ENCODE measurements around the gene RBP2. TPM values are rescaled to one million over a fixed set of nuclear protein-coding genes. Genes with fewer than 3 reads are reported as not detected.

The RBP2 gene
- total and polyA plus RNA-seq, 2 experiments from 2014 or later = 123 to 295 TPM

- TF ChIP-seq CTCF (IDR thresholded peaks at IDR 0.05; ENCODE audit: poor library complexity) (peak; percentile 94), EZH2phosphoT487 (IDR thresholded peaks at IDR 0.05; ENCODE audit: low read depth, severe bottlenecking, unreplicated experiment) (no peak)
- 48% methylated on average over 7 of the region's 7 CpGs for WGBS (ENCODE audit: low lambda C conversion rate, missing lambda C conversion rate)
- Histone ChIP-seq H3K4me1 (ENCODE audit: insufficient read depth) (no peaks in the 10 kb centered on the region), H2AFZ (no peak overlapping the region), H3K27me3 (no peaks in the 10 kb centered on the region), H3K9me3 (ENCODE audit: low read depth) (no peaks in the 10 kb centered on the region), H3K9me2 (replicated peaks; ENCODE audit: insufficient read depth) (no peaks in the 10 kb centered on the region), H3K36me3 (replicated peaks; ENCODE audit: insufficient read depth, low read depth) (no peaks in the 10 kb centered on the region), H3K4me2 (no peak overlapping the region), H3K79me2 (no peaks in the 10 kb centered on the region), H3K4me3 (no peak overlapping the region), H3K27ac (no peak overlapping the region), H4K20me1 (ENCODE audit: insufficient read depth, poor library complexity, severe bottlenecking) (no peaks in the 10 kb centered on the region)
- DNase-seq (ENCODE audit: low spot score) = peak; percentile 91
Measured at GRCh38 chr3:139427283-139428060, 48.8 kb downstream of the RBP2 start.

- no peak overlapping the region for H3K4me2 ChIP-seq
- no peaks in the 10 kb centered on the region for H3K9me2 ChIP-seq (replicated peaks; ENCODE audit: insufficient read depth)
- no peak overlapping the region for H3K4me3 ChIP-seq
- DNase-seq (ENCODE audit: low spot score) = no peak
- no peaks in the 10 kb centered on the region for H3K79me2 ChIP-seq
- no peaks in the 10 kb centered on the region for H3K27me3 ChIP-seq
- 79% methylated on average over 5 of the region's 5 CpGs for WGBS (ENCODE audit: low lambda C conversion rate, missing lambda C conversion rate)
- no peaks in the 10 kb centered on the region for H3K9me3 ChIP-seq (ENCODE audit: low read depth)
- TF ChIP-seq CTCF (IDR thresholded peaks at IDR 0.05; ENCODE audit: poor library complexity) = no peak
- no peak for TF ChIP-seq EZH2phosphoT487 (IDR thresholded peaks at IDR 0.05; ENCODE audit: low read depth, severe bottlenecking, unreplicated experiment)
- no peak for TF ChIP-seq EZH2 (IDR thresholded peaks at IDR 0.05; ENCODE audit: borderline replicate concordance)
- no peaks in the 10 kb centered on the region for H4K20me1 ChIP-seq (ENCODE audit: insufficient read depth, poor library complexity, severe bottlenecking)
- H3K27ac ChIP-seq = no peak overlapping the region
- H3K36me3 ChIP-seq (replicated peaks; ENCODE audit: insufficient read depth, low read depth) = no peaks in the 10 kb centered on the region
- no peak overlapping the region for H2AFZ ChIP-seq
- H3K4me1 ChIP-seq (ENCODE audit: insufficient read depth) = no peaks in the 10 kb centered on the region
Measured at GRCh38 chr3:139425745-139426400, 50.4 kb downstream of the RBP2 start.

GRCh38 chr3:139423232-139423631, 53.1 kb downstream of the RBP2 start:
- Histone ChIP-seq H2AFZ (no peak overlapping the region), H3K4me1 (ENCODE audit: insufficient read depth) (no peaks in the 10 kb centered on the region), H3K9me2 (replicated peaks; ENCODE audit: insufficient read depth) (no peaks in the 10 kb centered on the region), H3K36me3 (replicated peaks; ENCODE audit: insufficient read depth, low read depth) (no peaks in the 10 kb centered on the region), H3K27me3 (no peaks in the 10 kb centered on the region), H4K20me1 (ENCODE audit: insufficient read depth, poor library complexity, severe bottlenecking) (no peaks in the 10 kb centered on the region), H3K9me3 (ENCODE audit: low read depth) (no peaks in the 10 kb centered on the region), H3K79me2 (no peaks in the 10 kb centered on the region), H3K4me2 (no peak overlapping the region), H3K4me3 (no peak overlapping the region), H3K27ac (no peak overlapping the region)
- TF ChIP-seq CTCF (IDR thresholded peaks at IDR 0.05; ENCODE audit: poor library complexity) = no peak
- TF ChIP-seq EZH2phosphoT487 (IDR thresholded peaks at IDR 0.05; ENCODE audit: low read depth, severe bottlenecking, unreplicated experiment) = no peak
- TF ChIP-seq EZH2 (IDR thresholded peaks at IDR 0.05; ENCODE audit: borderline replicate concordance) = no peak
- WGBS (ENCODE audit: low lambda C conversion rate, missing lambda C conversion rate) = 89% methylated on average over 2 of the region's 2 CpGs
- no peak for DNase-seq (ENCODE audit: low spot score)

Data from hepatocyte (in vitro differentiated cells).